ENCODE results near the gene SP1. TPM values are rescaled to one million over a fixed set of nuclear protein-coding genes. Genes with fewer than 3 reads are reported as not detected.
"Not testable (repeated sequence)": the region's sequence is repeated elsewhere in the genome, so short reads cannot be mapped to it uniquely, and the experiment has no call there.

The SP1 gene
- total RNA-seq, 2 donors from 2014 or later = 55.1 to 59.9 TPM

DNA sequence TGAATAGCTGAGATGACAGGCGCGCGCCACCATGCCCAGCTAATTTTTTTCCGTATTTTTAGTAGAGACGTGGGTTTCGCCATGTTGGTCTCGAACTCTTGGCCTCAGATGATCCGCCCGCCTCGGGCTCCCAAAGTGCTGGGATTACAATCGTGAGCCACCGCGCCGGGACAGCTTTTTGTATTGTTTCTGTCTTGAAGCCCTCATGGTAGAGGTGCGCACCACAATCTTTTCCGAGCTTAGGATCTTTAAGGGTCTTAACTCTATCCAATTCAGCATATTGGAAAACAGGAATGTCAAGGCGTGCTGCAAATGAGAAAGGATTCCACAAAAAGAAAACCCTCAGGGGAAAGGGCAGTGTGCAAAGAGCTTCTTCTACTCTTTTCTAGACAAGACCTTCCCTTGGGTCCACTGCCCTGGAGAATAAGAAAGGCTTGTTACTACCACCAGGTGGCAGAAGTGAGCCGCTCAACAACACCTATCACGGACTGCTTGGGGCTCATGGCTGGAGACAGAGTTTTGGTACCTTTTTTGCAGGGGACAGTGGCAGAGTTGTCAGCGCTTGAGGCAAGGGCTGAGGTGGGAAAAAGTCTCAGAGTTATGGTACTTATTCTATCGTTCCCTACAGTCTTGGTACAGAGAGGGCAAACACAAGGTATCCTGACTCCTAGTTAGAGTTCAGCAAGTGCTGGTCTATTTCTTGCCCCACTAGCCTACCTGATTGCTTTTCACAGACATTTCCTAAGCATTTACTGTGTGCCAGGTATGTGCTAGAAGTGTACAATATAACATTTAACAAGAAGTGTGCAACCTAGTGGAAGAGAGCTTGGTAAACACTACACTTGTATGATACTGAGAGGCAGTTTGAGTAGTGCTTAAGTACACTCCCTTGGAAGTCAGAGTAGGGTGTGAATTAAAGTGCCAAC is 27.4 kb upstream of the SP1 start:
- intact Hi-C loops (cut with DNase I) = loop anchor here (2.0 kb wide), 2 partner anchors 68 to 72 kb away; no protein-coding TSS in a partner anchor
- DNase-seq (ENCODE audit: low spot score) = peak; percentile 92

GRCh38 chr12:53353257-53353655 is 26.7 kb upstream of the SP1 start:
- DNase-seq (ENCODE audit: low spot score) = no peak

DNA sequence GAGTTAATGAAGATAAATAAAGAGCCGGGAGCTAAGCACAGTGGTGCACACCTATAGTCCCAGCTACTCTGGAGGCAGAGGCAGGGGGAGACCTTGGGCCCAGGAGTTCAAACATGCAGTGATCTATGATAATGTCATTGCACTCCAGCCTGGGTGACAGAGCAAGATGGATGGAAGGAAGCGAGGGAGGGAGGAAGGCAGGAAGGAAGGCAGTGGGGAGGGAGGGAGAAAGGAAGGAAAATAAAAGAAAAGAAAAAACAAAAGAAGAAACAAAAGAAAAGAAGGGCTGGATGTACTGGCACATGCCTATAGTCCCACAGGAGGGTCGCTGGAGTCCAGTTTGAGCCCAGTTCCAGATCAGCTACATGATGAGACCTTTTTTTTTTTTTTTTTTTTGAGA is 24.9 kb upstream of the SP1 start:
- intact Hi-C loops (cut with DNase I) = no loop called here
- DNase-seq (ENCODE audit: low spot score) = no peak

More at GRCh38 chr12:53353257-53353655, 26.7 kb upstream of the SP1 start:
- intact Hi-C loops (cut with DNase I) = loop anchor here (2.0 kb wide), 2 partner anchors 68 to 72 kb away; no protein-coding TSS in a partner anchor

GRCh38 chr12:53358836-53359419 is 21.0 kb upstream of the SP1 start:
- no peak for DNase-seq (ENCODE audit: low spot score)
- intact Hi-C loops (cut with DNase I) = no loop called here

DNA sequence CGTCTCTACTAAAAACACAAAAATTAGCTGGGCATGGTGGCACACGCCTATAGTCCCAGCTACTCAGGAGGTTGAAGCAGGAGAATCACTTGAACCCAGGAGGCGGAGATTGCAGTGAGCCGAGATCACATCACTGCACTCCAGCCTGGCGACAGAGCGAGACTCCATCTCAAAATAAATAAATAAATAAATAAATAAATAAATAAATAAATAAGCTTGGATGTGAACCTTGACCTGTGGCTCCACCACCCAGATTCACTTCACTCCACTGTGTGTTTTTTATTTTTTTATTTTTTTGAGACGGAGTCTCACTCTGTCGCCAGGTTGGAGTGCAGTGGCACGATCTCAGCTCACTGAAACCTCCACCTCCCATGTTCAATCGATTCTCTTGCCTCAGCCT is 18.3 kb upstream of the SP1 start:
- intact Hi-C loops (cut with DNase I) = loop anchor here in 1 of 2 donors (10.0 kb wide), 1 partner anchor 153 kb away; no protein-coding TSS in a partner anchor
- DNase-seq (ENCODE audit: low spot score) = not testable (repeated sequence)

- peak; percentile 14 for DNase-seq (ENCODE audit: low spot score)
- intact Hi-C loops (cut with DNase I) = loop anchor here in 1 of 2 donors (10.0 kb wide), 1 partner anchor 149 kb away; no protein-coding TSS in a partner anchor
Measured at GRCh38 chr12:53365245-53365904, 14.6 kb upstream of the SP1 start.

GRCh38 chr12:53373554-53374133 is 6.3 kb upstream of the SP1 start:
- intact Hi-C loops (cut with DNase I) = not testable (repeated sequence)

DNA sequence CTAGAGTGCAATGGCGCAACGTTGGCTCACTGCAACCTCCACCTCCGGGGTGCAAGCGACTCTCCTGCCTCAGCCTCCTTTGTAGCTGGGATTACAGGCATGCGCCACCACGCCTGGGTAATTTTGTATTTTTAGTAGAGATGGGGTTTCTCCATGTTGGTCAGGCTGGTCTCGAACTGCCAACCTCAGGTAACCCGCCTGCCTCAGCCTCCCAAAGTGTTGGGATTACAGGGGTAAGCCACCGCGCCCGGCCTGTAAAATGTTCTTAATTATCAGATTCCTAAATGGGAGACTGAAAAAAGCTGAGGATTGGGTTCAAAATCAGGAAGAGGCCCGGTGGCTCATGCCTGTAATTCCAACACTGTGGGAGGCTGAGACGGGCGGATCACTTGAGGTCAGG is 5.7 kb upstream of the SP1 start:
- intact Hi-C loops (cut with DNase I) = not testable (repeated sequence)

More at GRCh38 chr12:53373554-53374133, 6.3 kb upstream of the SP1 start:
- DNase-seq (ENCODE audit: low spot score) = not testable (repeated sequence)

GRCh38 chr12:53376747-53377146 is 3.2 kb upstream of the SP1 start:
- no peak for DNase-seq (ENCODE audit: low spot score)
- intact Hi-C loops (cut with DNase I) = no loop called here

More for the DNA sequence above, 5.7 kb upstream of the SP1 start:
- DNase-seq (ENCODE audit: low spot score) = not testable (repeated sequence)

DNA sequence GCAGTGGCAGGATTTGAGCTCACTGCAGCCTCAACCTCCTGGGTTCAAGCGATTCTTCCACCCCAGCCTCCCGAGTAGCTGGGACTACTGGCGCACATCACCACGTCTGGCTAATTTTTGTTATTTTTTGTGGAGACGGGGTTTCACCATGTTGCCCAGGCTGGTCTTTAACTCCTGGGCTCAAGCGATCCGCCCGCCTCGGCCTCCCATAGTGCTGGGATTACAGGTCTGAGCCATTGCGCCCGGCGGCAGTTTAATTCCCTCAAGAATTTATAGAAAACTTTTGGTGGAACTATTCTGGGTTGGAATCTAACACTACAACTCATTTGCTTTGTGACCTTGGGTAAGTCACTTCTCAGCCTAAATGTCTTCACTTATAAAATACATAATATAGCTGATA is 1.8 kb upstream of the SP1 start:
- intact Hi-C loops (cut with DNase I) = no loop called here
- DNase-seq (ENCODE audit: low spot score) = no peak

DNA sequence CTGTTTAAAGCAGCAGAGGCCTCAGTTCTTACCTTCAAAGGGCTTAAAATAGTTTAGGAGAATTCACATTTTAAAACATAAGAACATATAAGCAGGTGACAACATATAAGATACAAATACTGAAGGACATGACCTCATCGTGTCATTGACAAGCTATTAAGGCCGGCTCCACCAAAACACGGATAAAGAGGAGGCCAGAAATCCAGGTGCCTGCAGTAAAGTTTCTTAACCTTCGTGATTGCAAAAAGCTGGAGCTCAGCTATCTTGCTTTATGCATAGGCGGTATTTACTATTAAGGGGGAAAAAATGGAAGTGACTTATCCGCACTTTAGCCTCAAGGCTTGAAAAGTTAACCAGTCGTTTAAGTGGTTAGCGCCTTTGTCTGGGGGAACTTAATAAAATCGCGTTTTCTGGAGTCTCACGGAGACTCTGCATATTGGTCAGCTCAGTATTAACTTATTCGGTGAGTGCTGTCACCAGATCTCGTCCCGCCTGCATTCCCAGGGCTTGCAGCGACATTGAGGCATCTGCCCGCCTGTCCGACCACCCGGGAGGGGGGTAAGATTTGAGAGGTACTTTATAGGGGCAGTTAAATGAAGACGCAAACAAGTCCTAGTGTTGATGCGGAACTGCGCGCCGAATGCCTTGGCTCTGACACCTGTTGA is 1.1 kb upstream of the SP1 start:
- DNase-seq (ENCODE audit: low spot score) = no peak
- intact Hi-C loops (cut with DNase I) = no loop called here

DNA sequence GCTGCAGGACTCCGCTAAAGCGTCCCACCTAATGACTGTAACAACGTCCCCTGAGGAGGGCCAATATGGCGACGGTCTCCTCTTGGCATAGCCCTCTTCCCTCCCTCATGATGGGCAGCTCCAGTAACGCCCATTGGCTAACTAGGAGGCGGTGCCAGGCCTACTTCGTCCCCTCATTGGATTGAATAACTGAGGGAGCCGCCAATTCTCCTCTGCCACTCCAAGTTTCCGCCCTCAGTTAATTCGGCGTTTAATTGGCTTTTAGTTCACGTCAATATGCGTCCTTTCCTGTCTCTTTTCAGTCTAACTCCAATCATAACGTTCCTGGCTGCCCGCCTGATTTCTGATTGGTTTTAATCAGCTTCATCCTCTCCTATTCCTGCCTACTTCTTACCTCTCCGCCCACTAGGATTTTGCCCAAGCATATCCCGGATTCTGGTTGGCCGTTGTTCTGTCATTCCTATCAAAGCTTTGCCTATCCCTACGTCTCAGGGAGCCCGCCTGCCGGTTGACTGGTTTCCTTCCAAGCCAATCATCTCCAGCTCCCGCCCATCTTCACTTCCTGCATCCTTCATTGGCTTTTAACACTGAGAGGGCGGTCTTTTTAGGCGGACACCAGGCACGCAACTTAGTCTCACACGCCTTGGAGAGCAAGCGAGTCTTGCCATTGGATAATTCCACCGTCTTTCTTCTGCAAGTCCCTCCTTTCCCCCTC is 430 bp upstream of the SP1 start:
- DNase-seq (ENCODE audit: low spot score) = peak; percentile 99
- intact Hi-C loops (cut with DNase I) = no loop called here

GRCh38 chr12:53380794-53381730 is 1.1 kb downstream of the SP1 start:
- DNase-seq (ENCODE audit: low spot score) = no peak

DNA sequence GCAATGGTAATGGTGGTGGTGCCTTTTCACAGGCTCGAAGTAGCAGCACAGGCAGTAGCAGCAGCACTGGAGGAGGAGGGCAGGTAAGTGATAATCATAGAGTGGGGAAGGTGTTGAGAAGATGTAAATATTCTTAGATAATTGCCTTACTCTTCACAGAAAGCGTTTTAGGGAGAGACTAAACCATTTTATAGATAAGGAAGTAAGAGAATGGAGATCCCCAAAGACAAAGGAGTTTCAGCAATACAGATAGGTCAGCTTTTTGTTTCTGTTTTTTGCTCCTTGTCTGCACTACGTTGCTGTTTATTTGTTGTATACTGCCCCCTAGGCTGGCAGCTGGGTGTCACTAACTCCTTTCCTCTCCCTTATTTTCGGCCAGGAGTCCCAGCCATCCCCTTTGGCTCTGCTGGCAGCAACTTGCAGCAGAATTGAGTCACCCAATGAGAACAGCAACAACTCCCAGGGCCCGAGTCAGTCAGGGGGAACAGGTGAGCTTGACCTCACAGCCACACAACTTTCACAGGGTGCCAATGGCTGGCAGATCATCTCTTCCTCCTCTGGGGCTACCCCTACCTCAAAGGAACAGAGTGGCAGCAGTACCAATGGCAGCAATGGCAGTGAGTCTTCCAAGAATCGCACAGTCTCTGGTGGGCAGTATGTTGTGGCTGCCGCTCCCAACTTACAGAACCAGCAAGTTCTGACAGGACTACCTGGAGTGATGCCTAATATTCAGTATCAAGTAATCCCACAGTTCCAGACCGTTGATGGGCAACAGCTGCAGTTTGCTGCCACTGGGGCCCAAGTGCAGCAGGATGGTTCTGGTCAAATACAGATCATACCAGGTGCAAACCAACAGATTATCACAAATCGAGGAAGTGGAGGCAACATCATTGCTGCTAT is 2.0 kb downstream of the SP1 start:
- peak; percentile 83 for DNase-seq (ENCODE audit: low spot score)
- intact Hi-C loops (cut with DNase I) = no loop called here

More at GRCh38 chr12:53380794-53381730, 1.1 kb downstream of the SP1 start:
- intact Hi-C loops (cut with DNase I) = no loop called here

DNA sequence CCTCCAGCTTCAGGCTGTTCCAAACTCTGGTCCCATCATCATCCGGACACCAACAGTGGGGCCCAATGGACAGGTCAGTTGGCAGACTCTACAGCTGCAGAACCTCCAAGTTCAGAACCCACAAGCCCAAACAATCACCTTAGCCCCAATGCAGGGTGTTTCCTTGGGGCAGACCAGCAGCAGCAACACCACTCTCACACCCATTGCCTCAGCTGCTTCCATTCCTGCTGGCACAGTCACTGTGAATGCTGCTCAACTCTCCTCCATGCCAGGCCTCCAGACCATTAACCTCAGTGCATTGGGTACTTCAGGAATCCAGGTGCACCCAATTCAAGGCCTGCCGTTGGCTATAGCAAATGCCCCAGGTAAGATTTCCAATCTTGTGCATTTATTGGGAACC is 3.3 kb downstream of the SP1 start:
- DNase-seq (ENCODE audit: low spot score) = no peak
- intact Hi-C loops (cut with DNase I) = no loop called here

- intact Hi-C loops (cut with DNase I); DNase-seq (ENCODE audit: low spot score): not testable (repeated sequence)
Measured at GRCh38 chr12:53386381-53386780, 6.4 kb downstream of the SP1 start.

All from posterior vena cava (tissue), 2 donors.